Gastrocnemius medialis (tissue), 4 donors: ENCODE data around the gene TESK2. TPM values are rescaled to one million over a fixed set of nuclear protein-coding genes. Genes with fewer than 3 reads are reported as not detected.
A peak's percentile ranks its signal among the peaks of the same experiment; 100 is the strongest.

Experiments used
- ATAC-seq, 2 donors: fragments of 150-250 bp; one replicate each; pipeline ENCODE4 v1.9.1; 2016
- DNase-seq, 2 donors: peaks; one replicate each; pipeline ENCODE4 v3.0.0-alpha.2; 2019
- H3K27ac ChIP-seq, 4 donors: fragments of 200-600 bp; sonication (generic); 1 replicate in 1 of 4; 2 replicates in 3 of 4; pipeline ENCODE4 v1.5.1; 2016 to 2018; ENCODE audit warnings: mild to moderate bottlenecking in 2 of 4, moderate library complexity in 1 of 4
- H3K27me3 ChIP-seq, 3 donors: fragments of 200-600 bp; sonication (generic) in 2 of 3; 1 replicate in 1 of 3; 2 replicates in 2 of 3; pipeline versions ENCODE4 v1.5.1 to v1.6.0; 2016 to 2019; ENCODE audit warnings: mild to moderate bottlenecking in 1 of 3, moderate library complexity in 1 of 3
- H3K36me3 ChIP-seq, 2 donors: fragments of 200-600 bp; sonication (generic) in 1 of 2; one replicate each; pipeline ENCODE4 v1.5.1; 2017 to 2018
- H3K4me1 ChIP-seq, 2 donors: fragments of 200-600 bp; sonication (generic) in 1 of 2; one replicate each; pipeline ENCODE4 v1.5.1; 2016 to 2017; ENCODE audit warnings: mild to moderate bottlenecking in 2 of 2
- H3K4me3 ChIP-seq, 4 donors: fragments of 200-600 bp; sonication (generic) in 3 of 4; 1 replicate in 1 of 4; 2 replicates in 3 of 4; pipeline ENCODE4 v1.5.1; 2016 to 2019; ENCODE audit warnings: mild to moderate bottlenecking in 2 of 4
- H3K9me3 ChIP-seq, 3 donors: fragments of 200-600 bp; sonication (generic) in 2 of 3; 1 replicate in 1 of 3; 2 replicates in 2 of 3; pipeline ENCODE4 v1.5.1; 2016 to 2019
- POLR2A ChIP-seq, 2 donors: fragments of 450-650 bp; IDR thresholded peaks; one replicate each; pipeline ENCODE4 v1.6.1; 2017; ENCODE audit warnings: antibody characterized with exemption in 2 of 2, mild to moderate bottlenecking in 2 of 2, moderate library complexity in 2 of 2
- in situ Hi-C, 4 donors: fragments of 200-750 bp; cut with MboI; loops; one replicate each; pipeline versions ENCODE4 v1.15.0 to v1.8.0; 2017; ENCODE audit warnings: low sequenced_read_pairs in 4 of 4
- intact Hi-C: fragments of 100-400 bp; cut with DNase I; formaldehyde crosslinking; loops from one replicate; pipeline ENCODE4 v1.15.1; 2023; ENCODE audit warnings: low total_unique reads
- total RNA-seq, 4 donors: library from RNA; depleted of rRNA; stranded (reverse); fragments of >200 nt; gene quantifications; one replicate each; pipeline versions ENCODE4 v1.1.0 to v1.2.3, GENCODE V29; 2016
- TF ChIP-seq, protein P1 (sequence below), 5 experiments: fragments of 450-650 bp in 3 of 5; fragments of 200-600 bp in 2 of 5; sonication (generic) in 2 of 5; IDR thresholded peaks in 4 of 5; conservative IDR thresholded peaks in 1 of 5; 1 replicate in 4 of 5; 2 replicates in 1 of 5; pipeline ENCODE4 v1.5.1; 2016 to 2019; ENCODE audit warnings: antibody characterized with exemption in 5 of 5, mild to moderate bottlenecking in 3 of 5, moderate library complexity in 3 of 5

The TESK2 gene
- total RNA-seq, 4 donors from 2014 or later = 3.4 to 5.8 (median 4.5) TPM

DNA sequence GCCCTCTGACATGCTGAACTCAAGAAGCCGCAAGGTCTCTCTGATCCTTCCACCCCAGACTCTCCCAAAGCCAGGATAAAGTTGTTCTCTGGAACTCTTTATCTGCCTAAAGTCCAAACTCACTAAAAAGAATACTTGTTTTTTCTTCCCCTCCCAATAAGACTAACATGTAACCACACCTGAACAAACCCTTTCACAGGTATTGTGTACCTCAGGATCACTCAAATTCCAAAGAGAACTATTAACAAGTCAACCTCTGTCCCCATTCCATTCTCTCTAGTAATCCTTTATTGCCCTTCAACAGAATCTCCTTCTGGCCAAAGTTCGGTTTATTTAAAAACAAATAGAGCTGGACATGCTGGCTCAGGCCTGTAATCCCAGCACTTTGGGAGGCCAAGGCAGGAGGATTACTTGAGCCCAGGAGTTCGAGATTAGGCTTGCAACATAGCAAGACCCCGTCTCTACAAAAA, 155.1 kb downstream of the TESK2 start:
- in situ Hi-C loops = no loop called here
- ATAC-seq = no peak
- no peak for TF ChIP-seq POLR2A (IDR thresholded peaks at IDR 0.05)
- TF ChIP-seq, protein P1, sequence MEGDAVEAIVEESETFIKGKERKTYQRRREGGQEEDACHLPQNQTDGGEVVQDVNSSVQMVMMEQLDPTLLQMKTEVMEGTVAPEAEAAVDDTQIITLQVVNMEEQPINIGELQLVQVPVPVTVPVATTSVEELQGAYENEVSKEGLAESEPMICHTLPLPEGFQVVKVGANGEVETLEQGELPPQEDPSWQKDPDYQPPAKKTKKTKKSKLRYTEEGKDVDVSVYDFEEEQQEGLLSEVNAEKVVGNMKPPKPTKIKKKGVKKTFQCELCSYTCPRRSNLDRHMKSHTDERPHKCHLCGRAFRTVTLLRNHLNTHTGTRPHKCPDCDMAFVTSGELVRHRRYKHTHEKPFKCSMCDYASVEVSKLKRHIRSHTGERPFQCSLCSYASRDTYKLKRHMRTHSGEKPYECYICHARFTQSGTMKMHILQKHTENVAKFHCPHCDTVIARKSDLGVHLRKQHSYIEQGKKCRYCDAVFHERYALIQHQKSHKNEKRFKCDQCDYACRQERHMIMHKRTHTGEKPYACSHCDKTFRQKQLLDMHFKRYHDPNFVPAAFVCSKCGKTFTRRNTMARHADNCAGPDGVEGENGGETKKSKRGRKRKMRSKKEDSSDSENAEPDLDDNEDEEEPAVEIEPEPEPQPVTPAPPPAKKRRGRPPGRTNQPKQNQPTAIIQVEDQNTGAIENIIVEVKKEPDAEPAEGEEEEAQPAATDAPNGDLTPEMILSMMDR (IDR thresholded peaks at IDR 0.05 in 4 of 5, conservative IDR thresholded peaks at IDR 0.05 in 1 of 5) = no peak

DNA sequence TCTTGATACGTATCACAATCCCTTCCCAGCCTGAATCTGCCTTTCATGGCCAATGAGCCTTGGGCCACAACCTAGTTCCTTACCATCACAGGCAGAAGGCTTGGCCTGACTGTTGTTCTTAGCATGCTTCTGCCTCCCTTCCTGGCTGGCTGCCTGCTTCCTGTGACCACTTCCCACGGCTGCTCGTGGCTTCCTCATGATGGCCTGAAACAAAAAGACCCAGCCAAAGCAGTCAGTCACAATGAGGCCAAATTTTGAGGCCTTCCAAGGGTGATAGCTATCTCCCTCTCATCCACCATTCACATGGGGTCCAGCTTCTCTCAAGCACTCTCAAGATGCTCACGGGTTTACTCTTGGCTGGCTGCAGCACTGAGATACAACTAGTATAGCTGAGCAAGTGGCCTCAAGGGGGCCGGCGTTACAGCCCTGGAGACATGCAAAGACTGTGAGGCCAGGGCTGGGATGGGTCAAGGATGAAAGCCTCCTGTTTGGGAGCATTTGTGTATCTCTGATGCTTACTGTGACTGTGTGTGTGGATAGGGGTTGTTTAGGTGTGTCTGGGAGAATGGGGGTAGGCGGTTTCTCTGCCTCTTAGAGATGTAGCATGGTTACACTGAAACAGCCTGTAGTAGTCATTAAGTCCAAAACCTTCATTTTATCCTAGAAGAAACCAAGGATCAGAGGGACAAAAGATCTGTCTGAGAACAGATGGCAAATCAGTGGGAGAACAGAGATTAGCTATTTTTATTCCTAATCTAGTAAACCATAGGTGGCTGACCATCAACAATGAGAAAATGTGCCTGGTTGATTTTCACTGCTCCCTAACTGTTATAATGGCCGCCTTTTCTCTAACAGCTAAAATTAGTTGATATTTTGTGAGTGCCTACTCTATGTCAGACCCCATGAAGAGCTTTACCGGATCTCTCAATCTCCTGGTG, 156.4 kb downstream of the TESK2 start:
- Histone ChIP-seq H3K27me3 (no peaks in the 10 kb centered on the region), H3K36me3 (peaks cover 0 to 42% of the 10 kb centered on the region in 2 donors), H3K4me3 (no peak overlapping the region), H3K4me1 (peaks cover 6 to 8% of the 10 kb centered on the region in 2 donors), H3K27ac (peak overlapping the region in 1 of 4 donors; percentile 18), H3K9me3 (no peaks in the 10 kb centered on the region)
- intact Hi-C loops (no loop called here), in situ Hi-C loops (no loop called here)
- ATAC-seq (no peak), DNase-seq (no peak)
- TF ChIP-seq, protein P1 (IDR thresholded peaks at IDR 0.05 in 4 of 5, conservative IDR thresholded peaks at IDR 0.05 in 1 of 5) = no peak
- TF ChIP-seq POLR2A (IDR thresholded peaks at IDR 0.05) = no peak

More for the DNA sequence above, 155.1 kb downstream of the TESK2 start:
- Histone ChIP-seq H3K4me1 (peaks cover 10 to 11% of the 10 kb centered on the region in 2 donors), H3K36me3 (peaks cover 0 to 32% of the 10 kb centered on the region in 2 donors), H3K9me3 (no peaks in the 10 kb centered on the region), H3K27ac (no peak overlapping the region), H3K4me3 (no peak overlapping the region), H3K27me3 (no peaks in the 10 kb centered on the region)
- no peak for DNase-seq
- intact Hi-C loops = no loop called here

DNA sequence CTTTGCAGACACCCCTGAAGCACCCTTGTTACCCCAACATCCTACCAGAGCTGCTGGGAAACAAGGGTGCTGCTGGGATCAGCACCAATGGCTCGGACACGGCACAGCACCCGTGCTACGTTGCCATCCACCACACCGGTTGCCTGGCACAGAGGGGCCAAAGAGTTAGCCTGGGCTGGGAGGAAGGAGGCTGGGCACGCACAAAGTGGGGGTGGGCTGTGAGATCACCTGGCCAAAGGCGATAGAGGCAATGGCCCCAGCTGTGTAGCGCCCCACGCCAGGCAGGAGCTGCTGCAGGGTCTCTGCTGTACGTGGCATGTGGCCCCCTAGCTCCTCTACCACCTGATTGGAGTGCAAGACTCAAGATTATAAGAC, 158.6 kb downstream of the TESK2 start:
- intact Hi-C loops = no loop called here
- H3K27me3 ChIP-seq = no peaks in the 10 kb centered on the region

DNA sequence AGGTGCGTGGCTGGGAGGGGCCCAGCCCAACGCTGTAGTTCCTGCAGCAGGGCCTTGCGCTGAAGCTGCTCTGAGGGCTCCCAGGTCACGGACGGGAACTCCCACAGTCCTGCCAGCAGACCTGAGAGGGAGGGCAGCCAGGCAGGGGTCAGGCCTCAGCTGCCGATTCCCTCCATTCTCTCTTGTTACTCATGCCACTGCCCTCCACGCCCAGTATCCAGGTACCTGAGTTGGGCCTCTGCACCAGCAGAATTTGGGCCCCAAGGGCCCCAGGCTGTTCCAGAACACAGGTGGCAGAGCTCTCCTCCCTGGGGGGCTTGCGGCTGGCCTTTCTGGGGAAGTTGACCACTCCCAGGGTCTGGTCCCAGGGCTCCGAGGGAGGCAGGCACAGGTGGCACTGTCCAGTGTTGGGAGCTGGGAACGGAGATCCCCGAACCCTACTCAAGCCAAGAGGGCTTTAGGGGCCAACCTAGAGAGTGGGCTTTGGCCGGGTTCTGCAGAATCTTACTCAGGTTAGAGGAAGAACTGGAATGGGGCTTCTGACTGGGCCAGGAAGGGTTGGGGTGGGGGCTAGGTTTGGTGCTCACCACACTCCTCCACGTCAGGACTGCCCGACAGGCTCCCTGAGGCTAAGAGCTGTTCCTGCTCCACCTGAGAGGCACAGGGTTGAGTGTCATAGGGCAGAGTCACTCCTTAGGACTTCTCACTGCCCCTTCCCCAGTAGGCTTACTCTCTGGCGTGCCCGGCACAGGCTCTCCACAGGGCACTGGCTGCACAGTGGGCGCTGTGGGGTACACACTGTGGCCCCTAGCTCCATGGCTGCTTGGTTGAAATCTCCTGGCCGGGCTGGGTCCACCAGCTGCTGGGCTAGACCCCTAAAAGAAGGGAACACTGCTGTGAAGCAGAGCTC, 159.3 kb downstream of the TESK2 start:
- Histone ChIP-seq H3K4me3 (no peak overlapping the region), H3K4me1 (peaks cover 5 to 18% of the 10 kb centered on the region in 2 donors), H3K36me3 (peaks cover 0 to 42% of the 10 kb centered on the region in 2 donors), H3K9me3 (no peaks in the 10 kb centered on the region), H3K27ac (no peak overlapping the region), H3K27me3 (no peaks in the 10 kb centered on the region)
- in situ Hi-C loops = no loop called here
- DNase-seq (no peak), ATAC-seq (no peak)
- TF ChIP-seq POLR2A (IDR thresholded peaks at IDR 0.05) = no peak
- TF ChIP-seq, protein P1 (IDR thresholded peaks at IDR 0.05 in 4 of 5, conservative IDR thresholded peaks at IDR 0.05 in 1 of 5) = no peak
- intact Hi-C loops = no loop called here

More for the DNA sequence above, 158.6 kb downstream of the TESK2 start:
- Histone ChIP-seq H3K27ac (no peak overlapping the region), H3K4me3 (no peak overlapping the region), H3K9me3 (no peaks in the 10 kb centered on the region), H3K4me1 (peaks cover 1 to 11% of the 10 kb centered on the region in 2 donors), H3K36me3 (peaks cover 0 to 42% of the 10 kb centered on the region in 2 donors)
- no peak for TF ChIP-seq POLR2A (IDR thresholded peaks at IDR 0.05)
- TF ChIP-seq, protein P1 (IDR thresholded peaks at IDR 0.05 in 4 of 5, conservative IDR thresholded peaks at IDR 0.05 in 1 of 5) = no peak
- in situ Hi-C loops = no loop called here
- no peak for ATAC-seq
- no peak for DNase-seq
